Activated CD4-positive, CD25-positive, alpha-beta regulatory T cell treated with anti-CD3 and anti-CD28 coated beads, Interleukin-2, amount 50 U/mL, for 16 hours (primary cell): ENCODE measurements around the gene S100A8.
"Not testable (repeated sequence)": the region's sequence is repeated elsewhere in the genome, so short reads cannot be mapped to it uniquely, and the experiment has no call there.

Experiments
- DNase-seq: peaks from one replicate; pipeline ENCODE4 v3.0.0-alpha.2; 2020; ENCODE audit warnings: low read depth, low spot score

The S100A8 gene

DNA sequence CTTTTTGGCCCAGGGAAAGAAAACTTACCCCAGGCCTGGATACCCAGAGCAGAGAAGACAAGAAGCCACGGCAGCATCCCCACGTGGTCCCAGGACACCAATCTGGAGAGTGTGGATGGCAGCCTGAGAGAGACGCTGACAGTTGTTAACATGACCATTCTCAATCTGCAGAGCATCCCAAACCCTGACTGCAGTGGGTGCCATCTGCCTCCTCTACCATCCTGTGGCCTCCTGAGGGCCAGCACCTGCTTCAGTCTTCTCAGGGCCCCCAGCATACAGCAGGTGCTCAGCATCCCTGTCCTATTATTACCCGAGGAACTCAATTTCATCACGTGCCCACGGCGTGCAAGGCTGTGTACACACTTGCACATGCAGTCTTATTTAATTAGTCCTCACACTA is 43.0 kb downstream of the S100A8 start:
- DNase-seq, result no peak

DNA sequence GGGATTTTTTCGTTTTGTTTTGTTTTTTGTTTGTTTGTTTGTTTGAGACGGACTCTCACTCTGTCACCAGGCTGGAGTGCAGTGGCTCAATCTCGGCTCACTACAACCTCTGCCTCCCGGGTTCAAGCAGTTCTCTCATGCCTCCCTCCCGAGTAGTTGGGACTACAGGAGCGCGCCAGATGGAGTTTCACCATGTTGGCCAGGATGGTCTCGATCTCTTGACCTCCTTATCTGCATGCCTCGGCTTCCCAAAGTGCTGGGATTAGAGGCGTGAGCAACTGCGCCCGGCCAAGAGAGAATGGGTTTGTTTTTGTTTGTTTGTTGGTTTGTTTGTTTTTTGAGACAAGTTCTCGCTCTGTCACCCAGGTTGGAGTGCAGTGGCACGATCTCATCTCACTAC is 43.8 kb downstream of the S100A8 start:
- DNase-seq, result not testable (repeated sequence)

DNA sequence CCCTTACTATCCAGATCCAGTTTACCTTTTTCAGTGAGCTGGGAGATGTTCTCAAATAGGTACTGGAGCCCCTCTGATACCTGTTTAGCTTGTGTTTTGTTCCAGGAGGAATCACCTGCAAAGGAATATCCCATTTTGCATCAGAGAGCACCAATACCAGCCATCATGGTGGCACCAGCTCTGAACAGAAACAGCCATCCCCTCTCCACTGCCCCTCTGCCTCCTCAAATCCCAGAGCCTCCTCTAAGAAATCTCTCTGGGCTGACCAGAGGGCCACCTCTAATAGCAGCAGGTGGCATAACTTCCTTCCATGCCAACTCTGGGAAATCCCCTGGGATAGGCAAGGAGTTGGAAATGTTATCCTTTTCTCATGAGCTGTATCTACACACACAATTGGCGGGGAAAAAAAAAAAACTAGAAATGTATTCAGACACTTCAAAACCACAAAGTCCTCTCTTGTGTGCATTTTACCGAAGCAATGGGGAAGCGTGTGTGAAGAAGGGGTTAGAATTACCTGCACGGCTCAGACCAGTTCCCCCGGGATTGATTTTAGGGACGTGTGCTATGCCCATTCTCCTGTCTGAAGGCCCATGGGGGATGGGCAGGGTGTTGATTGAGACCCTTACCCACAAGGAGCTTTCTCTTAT is 44.7 kb downstream of the S100A8 start:
- DNase-seq, result no peak

DNA sequence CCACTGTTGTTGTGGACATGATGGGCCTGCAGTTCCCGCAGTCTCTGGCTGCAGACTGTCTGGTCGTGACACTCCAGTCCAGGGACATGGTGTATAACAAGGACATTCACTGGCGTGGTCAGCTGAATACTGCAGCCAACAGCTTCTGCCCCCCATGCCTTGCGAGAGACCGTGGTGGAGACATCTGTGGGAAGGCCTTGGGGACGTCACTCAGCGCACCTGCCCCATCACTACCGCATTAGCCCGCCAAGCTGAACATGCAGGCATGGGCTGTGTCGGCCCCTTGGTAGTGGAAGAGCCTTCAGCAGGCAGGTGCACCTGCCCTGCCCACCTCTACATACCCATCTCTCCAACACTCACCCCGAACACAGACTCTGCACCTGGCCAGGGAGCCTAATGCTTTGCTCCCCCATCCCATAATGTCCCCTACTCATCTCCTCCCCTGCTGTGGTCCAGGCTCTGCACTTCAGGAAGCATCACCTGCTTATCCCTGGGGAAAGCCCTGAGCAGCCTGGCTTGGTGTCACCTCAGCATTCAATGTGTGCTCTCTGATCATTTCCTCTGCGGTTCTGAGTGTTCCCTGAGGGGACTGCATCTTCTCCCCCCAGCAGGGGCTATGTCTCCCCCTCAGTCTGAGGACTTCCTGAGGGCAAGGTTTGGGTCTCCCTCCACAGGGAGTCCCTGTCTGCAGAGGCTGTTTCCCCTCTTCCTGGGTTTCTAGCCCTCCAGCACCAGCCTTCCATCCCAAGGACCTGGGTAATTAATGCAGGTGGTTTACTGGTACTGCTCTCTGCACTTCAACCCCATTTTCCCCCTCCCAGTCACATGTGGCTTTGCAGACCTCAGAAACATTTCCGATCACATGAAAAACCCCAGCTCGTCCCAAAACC is 45.4 kb downstream of the S100A8 start:
- no peak for DNase-seq

DNA sequence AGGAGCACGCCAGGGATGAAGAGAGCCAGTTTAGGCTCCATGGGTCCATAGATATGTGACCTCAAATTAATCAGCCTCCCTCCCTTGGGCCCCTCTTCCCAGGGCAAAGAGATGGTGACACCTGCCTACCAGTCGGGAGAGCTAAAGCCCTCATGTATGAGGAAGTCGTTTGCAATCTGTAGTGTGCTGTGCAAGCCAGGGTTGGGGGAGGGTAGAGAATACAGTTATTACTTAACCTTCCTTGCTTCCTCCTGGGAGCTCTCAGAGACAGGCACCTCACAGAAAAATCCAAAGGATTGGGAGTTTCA is 46.2 kb downstream of the S100A8 start:
- DNase-seq, result no peak

DNA sequence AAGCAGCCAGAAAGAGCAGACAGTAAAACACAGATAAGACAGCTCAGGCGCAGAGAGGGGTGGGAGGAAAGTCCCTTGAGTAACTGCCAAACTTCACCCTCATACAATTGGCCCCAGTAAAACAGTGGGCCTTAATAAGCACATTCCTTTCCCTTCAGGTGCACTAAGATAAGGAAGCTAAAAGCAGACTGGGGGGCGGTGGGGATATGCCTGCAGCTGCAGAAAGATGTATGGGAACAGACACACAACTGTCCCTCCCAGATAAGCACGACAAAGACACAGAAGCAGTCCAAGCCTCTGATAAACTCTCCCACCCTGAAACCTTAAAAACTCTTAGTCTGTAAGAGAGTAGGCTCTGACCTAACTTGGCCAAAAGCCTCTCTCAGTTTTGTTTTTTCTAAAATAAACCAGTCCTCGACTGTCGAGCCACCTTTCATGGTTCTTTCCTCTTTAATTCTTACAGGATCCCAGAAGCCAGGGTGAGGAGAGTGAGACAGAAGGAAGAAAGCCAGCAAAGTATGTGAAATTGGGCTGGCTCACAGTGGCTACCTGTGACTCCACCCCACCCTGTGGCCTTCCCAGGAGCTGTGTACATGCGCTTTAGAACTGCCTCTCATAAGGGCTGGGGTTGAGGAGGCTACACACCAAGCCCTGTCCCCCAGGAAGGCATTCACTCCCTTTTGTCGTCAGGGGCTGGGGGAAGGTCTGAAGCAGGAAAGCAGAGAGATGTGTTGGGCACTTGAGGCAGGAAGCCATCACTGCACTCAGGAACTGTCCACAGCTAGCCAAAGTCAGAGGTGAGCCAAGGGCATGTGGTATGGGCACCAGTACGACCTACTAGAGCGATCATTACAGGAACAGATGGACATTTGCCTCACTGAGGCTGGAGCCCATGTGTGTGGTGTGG is 46.8 kb downstream of the S100A8 start:
- DNase-seq, result no peak

DNA sequence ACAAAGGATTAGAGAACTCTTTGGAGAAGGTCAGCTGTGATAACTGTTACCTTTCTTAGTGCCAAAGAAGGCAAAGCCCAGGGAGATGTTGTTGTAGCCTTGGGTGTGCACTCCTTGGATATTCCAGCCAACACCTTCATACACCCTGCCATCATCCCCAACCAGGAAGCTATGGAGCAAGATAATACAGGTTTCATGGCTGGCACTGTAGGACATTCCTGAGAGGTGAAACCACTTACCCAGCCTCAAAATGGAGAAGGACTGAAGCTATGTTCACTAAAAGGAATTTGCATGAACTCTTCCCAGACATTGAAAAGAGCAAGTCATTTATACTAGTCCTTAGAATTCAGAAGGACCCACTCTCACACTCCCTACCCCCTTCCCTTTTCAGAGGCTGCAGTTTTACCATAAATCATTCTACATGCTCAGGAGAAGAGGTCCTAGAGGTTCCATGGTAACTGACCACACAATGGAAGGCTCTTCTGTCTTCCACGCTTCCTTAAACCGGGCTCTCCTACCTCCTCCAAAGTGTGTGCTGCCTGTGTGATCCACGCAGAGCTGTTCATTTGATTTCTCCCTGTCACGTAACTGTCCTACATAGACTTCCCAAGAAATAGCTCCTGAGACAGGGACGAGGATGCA is 47.7 kb downstream of the S100A8 start:
- DNase-seq, result no peak

DNA sequence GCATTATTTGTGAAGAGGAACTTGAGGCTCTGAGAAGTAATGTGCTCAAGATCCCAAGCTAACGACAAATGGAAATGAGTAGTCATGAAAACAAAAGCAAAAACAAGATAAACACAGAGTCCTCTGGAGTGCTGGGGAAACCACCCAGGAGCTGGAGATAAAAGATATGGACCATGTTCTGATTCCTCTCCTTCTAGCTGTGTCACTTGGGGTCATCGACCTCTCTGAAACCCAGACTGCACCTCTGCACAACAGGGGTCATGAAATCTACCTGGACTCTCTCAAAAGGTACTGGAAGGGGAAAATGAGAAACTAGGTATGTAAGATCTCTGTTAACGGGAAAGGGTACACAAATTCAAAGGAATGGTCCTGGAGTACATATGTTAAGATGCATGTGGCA is 48.7 kb downstream of the S100A8 start:
- DNase-seq, result no peak

DNA sequence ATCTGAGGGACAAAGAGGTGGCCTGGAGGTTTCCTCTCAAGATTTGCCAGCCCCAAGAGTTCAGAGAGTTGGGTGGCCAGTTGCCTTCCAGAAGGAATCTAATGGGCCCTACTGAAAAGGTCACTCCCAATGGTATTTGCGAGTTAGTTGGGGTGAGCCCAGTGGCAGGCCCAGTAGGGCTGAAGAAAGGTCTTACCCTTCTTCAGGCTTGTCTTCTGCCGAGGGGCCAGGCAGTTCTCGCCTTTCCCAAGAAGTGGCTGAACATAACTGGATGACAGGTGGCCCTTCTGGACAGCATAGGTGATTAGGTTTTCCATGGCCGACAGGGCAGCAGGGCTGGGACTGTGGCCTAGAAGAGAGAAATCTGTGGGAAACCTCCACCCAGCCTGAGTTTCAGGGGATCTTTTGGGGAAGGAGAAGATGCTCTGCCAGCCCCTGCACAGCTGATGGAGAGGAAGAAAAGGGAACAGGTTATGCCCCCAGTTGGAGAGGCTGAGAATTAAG is 49.4 kb downstream of the S100A8 start:
- DNase-seq, result no peak

DNA sequence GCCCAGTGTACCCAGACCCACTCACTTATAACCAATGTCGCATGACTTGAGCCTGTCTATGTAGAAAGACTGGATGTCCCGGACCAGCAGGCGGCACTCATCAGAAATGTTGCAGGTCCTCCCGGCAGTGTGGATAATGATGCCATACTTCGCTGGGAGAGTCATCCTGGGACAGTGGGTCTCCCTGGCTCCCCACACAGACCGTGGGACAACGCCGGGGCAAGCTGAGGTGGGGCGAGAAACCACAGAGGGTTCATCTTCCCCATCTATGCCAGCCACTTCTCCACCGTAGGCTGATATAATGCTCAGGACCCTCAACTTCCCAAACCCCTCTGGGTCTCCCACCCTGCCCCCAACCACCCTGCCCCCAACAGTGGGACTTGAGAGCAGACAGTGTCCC is 50.5 kb downstream of the S100A8 start:
- DNase-seq, result no peak
